HK-2 (cell line): Measurements from ENCODE around the gene SUN3.
A peak's percentile ranks its signal among the peaks of the same experiment; 100 is the strongest.
"Not testable (repeated sequence)": the region's sequence is repeated elsewhere in the genome, so short reads cannot be mapped to it uniquely, and the experiment has no call there.

Source experiments
- DNase-seq: peaks from one replicate; pipeline ENCODE4 v3.0.0-alpha.2; 2018; ENCODE audit not compliant: unreplicated experiment

SUN3 gene

DNA sequence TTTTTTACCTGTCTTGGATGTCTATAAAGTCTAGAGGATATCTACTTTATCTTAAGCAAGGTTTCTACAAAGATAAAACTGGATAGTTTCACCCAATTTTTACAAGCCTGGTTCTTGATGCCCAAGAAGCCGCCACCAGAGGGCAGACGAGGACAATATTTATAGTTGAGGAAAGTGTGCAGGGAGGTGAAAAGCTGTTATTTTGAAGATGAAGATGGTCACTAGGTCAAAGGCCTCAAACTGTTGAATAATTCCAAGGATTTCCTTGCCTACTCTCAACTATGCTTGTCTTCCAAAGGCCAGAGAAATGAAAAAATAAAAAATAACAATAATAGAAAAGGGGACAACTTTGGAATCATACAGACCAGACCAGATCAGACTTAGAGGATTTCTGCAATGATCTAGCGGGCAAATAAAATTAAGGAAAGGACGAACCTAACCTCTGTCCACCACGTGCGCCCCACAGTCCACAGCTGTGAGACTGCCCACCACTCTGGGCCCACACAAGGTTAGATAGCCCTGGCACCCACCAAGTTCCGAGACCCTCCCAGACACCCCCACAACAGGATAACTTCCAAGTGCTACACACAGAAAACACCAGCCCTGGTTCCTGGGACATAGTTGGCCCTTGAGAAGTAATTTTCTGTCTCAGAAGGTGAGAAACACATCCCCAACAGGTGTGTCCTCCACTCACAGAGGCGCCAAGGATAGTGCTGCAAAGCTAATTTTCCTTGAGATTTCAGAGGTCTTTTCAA is 83.5 kb downstream of the SUN3 start:
- peak; percentile 60 for DNase-seq

DNA sequence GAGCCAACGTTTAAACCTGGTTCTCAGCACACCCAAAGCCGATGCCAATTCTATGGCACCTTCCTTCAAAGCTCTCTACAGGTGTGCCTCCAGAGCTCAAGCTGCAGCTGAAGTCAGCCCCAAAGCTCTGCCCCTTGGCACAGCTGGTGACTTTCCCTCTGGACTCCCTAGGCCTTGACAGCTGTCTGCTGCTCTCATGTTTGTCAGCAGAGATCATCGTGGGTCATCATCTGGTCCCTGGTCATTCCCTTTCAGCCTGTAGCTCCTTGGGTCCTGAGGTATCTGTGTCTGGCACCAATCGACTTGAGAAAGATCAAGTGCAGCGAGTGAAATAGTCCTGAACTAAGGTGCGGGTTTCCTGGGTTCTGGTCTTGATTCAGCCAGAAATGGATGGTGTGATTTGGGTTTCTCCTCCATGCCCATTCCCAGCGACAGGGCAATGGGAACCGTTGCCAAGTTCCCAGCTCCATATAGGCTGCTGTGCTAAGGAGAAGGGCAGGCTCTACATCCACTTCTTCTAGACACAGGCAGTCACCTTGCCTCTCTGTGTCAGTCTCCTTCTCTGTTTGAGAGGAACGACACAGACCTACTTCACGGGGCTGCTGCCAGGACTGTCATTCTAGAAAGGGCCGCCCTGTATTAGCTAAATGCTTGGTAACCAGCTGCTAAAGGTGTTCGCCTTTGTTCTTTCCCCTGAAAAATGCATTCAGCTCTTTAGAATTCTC is 84.2 kb downstream of the SUN3 start:
- no peak for DNase-seq

DNA sequence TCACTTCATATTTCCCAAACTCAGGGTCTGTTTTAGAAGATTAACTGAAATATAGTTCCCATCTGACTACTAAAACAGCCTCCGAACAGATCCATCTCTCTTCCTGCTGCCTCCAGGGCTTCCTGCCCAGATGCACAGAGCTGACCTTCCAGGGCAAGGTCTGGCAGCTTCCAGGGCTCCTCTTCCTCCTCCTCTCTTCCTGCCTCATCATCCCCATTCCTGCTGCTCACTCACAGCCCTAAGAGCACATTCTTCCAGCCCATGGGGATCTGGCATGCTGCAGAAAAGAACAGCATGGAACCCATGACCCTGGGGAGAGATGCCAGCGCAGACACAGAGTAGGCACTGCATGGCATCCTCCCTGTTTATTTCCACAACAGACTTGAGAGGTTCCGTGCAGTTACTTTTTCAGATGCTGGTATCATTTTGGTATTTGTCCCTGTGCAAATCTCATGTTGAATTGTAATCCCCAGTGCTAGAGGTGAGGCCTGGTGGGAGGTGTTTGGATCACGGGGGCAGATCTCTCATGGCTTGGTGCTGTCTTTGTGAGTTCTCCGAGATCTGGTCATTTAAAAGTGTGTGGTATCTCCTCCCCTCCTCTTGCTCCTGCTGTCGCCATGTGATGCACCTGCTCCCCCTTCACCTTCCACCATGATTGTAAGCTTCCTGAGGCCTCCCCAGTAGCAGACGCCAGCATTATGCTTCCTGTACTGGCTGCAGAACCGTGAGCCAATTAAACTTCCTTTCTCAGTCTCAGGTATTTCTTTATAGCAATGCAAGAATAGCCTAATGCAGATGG is 85.0 kb downstream of the SUN3 start:
- DNase-seq, result no peak

DNA sequence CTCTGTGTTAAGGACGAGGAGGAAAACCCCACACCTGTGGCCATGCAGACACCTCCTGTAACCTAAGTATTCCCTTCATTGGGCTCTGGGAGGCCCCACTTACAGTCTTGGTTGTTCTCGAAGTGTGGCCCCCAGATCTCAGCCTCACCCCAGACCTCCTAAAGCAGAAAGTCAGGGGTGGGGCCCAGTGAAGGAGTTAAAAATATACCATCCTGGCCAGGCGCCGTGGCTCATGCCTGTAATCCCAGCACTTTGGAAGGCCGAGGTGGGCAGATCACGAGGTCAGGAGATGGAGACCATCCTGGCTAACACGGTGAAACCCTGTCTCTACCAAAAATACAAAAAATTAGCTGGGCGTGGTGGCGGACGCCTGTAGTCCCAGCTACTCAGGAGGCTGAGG is 86.3 kb downstream of the SUN3 start:
- not testable (repeated sequence) for DNase-seq

DNA sequence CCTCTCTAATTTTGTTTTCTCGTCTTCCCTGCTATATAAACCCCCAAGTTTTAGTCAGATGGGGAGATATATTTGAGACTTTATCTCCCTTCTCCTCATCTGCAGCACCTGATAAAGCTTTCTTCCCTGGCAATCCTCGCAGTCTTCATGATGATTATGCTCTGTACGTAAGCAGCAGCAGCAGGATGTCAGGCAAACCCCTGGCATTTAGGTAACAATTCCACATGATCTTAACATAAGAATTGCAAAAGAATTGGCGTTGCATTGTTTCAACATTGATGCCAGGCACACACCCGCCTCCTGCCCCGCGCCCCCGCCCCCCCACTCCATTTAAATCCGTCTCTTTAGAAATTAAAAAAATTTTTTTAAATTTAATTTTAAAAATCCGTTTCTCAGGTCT is 86.8 kb downstream of the SUN3 start:
- no peak for DNase-seq

DNA sequence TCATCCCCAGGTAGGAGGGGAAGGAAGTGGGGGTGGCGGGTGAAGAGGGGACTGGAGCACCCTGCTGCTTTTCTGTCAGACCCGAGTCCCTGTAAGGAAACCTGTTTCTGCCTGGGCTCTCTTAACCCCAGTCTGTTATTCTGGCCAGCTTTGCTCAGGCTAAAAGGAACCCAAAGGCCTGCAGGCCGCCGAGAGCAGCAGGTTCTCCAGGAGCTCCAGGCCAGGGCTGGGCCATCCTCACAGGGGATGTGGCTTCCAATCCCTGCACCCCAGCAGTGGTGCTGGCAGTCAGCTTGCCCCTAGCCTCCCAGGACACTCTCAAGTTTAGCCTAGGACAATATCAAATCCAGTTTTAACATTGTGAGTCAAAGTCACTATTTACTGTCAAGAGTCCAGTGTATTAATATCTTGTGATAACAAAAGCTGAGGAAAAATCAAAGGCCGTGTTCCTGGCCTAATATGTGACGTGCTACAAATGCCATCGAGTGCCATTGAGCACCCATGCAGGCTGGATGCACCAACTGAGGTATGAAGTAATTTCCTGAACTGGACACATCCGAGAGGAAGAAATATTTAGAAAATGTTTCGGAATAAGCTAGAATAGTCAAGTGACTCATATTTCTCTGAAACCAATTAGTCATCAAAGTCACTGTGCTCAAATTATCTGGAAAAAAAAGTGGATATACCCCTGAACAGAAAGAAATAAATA is 87.6 kb downstream of the SUN3 start:
- peak; percentile 30 for DNase-seq

DNA sequence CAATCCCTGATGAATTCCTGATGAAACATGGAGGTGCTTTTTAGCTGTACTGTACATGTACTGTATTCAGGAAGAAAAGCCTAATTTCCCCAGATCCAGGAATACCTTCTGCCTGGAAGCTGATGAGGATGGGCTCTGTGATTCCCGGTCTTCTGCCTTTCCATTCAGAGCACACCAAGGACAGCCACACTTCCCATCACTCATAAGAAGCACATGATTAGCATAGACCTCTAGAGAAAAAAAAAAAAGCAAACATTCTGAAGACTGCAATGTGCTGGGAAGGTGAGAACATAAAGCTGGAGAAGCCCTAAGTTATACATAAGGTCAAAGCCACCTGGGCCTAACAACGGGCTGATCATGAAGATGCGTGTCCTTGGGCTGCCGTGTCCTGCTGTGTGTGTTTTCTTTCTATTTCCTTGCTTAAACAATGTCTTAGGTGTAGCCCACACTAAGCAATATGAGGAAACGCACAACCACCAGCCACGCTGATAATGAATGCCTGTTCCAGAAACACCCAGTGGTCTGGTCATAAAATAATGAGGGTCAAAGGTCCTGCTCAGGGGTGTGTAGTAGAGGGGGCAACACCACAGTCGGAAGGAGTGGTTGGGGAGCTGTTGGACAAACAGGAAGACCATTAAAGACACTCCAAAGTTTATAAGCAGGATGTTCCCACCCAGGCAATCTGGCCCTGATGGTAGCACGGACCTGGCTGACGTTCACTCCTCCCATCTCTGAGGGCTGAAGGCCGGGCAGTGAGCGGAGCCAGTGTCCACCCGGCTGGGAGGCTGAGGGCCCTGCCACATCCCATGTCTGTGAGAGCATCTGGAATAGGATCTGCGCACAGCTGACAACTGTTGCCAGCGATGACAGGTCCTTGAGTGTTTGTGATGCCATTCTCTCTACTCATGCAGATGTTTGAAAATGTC is 88.6 kb downstream of the SUN3 start:
- DNase-seq, result no peak

DNA sequence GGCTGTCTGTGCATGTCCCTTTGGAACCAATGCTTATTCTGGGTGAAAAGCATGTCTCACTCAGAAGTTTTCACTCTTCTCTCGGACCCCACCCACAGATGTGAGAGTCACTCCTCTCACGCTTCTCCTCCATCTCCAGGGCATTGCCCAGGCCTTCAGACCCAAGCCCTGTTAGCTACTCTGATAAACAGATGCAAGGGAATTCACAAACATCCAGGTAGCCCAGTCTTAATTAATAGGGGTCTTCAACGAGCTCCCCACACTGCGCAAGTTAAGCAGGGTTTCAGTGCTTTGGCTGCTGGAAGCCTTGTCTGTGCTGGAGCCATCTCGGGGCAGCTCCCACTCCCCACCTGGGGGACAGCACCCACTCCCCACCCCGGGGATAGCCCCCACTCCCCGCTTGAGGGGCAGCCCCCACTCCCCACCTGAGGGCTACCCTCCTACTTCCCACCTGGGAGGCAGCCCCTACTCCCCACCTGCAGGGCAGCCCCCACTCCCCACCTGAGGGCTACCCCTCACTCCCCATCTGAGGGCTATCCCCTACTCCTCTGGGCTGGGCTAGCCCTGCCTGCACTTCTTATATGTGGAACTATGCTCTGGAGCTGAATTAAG is 89.4 kb downstream of the SUN3 start:
- no peak for DNase-seq

DNA sequence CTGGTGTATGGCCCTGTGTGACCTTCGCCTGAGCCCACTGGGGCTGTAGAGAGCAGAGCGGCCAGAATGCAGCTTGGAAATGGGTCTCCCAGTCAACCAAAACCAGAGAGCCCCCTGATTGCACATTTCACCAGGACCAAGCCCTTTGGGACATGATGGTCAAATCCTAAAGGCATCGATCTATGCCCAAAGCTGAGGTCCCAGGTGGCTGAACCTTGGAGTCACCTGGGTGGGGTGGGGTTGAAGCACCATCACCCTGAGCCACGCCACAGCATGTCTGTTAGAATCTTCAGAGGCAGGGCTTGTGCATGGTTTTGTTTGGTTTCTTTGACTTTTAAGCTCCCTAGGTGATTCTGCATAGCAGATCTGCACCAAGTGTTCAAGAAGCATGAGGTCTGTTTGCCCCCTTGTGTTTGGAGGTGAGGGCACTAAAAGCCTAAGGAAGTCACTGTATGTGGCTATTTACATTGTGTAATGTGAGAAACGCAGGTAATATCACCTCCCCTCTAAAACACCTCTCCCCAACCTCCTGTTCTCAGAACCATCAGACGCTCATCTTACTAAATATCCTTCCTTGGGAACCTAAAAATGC is 90.2 kb downstream of the SUN3 start:
- DNase-seq, result no peak

DNA sequence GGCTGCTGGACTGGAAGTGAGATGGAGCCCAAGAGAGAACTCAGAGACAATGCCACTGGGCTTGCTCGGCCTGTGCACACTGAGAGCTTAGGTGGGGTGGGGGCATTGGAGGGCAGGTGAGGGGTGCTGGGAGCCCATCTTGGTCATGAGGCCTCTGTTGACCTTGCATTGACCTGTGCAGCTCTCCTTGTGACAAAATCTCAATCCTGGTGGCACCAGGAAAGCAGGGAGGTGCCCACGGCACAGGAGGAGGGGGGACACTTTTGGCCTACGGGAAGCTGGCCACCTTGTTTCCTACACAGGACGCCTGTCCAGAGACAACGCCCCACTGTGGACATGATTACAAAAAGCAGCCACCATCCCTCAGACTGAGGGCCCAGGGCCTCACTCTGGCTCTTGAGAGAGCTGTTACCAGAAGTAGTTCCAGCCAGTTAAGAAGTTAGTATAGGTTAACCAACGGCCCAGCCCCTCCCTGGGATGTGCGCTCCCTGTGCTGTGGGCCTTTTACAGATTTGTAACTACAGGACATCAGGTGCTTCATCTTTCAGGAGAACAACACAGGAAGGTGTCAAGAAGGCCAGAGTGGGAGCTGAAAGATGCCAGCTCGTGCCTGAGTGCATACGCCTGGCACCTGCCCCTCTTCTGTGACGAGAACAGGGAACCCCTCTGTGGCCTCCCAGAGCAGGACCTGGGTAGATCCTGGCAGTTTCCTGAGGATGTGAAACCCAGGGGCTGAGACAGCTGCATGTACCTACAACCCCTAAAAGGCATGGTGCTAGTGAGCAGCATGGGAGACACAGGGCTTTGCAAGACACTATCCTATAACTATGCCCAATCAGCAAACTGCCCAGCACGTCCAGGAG is 91.0 kb downstream of the SUN3 start:
- DNase-seq, result no peak
